ENCODE data around the gene ELK3.
A peak's percentile ranks its signal among the peaks of the same experiment; 100 is the strongest.

The ELK3 gene

DNA sequence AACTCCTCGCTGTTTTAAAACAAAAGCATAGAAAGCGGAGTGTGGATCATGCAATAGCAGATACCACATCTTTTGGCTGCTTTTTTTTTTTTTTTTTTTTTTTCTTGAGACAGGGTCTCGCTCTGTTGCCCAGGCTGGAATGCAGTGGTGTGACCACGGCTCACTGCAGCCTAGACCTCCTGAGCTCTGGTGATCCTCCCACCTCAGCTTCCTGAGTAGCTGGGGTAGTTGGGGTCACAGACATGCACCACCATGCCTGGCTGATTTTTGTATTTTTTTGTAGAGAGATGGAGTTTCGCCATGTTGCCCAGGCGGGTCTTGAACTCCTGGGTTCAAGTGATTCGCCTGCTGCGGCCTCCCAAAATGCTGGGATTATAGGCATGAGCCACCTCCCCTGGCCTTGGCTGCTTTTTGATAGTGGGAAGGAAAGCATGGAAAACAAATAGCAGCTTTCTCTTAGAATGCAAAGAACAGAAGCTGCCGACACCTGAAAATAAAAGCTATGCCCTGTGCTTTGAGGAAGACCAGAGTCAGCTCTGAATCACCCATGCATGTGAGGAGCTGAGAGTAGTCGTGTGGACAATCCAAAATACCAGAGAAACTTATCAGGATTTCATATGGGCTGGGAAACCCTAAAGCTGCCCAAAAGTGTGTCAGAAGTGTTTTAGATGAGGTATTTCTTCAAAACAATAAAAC, 3.6 kb upstream of the ELK3 start:
- DNase-seq, result peak; percentile 44

- DNase-seq, result no peak
Measured at GRCh38 chr12:96192926-96193573, 1.1 kb upstream of the ELK3 start.

- DNase-seq, result no peak
Measured at GRCh38 chr12:96194576-96194889, 358 bp downstream of the ELK3 start.

- DNase-seq, result peak; percentile 94
Measured at GRCh38 chr12:96194971-96195844, 1.0 kb downstream of the ELK3 start.

GRCh38 chr12:96195845-96196451, 1.8 kb downstream of the ELK3 start:
- peak; percentile 91 for DNase-seq

GRCh38 chr12:96196781-96197180, 2.6 kb downstream of the ELK3 start:
- peak; percentile 61 for DNase-seq

DNA sequence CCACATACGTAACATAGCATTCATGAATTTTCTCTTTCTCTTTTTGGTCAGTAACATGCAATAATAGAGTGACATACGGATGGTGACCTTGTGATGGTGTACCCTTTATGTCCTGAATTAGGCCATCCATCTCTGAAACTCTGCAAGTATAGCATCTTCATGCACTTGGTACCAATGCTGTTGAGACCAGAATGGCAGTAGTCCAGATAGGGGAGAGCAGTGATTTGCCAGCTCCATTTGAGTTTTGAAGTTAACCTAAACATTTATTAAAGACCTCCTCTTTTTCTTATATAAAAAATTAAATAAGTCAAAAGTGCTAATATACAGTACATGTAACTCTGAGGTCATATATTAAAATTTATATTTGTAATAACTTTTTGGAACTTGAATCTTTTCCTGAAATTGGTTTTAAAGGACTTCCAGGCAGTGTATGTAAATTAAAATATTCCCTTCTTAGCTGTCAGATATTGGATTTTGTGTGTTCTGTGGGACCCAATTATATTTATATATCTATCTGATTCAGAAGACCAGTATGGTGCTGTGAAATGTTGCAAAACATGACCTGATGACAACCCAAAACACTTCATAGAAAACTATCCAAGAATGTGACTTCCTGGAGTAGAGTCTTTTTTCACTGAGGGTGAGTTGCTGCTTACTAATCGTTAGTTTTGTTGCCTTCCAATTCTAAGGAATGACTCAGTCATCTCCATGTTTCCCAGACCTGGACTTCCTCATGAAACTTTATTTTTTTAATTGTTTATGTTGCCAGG, 3.5 kb downstream of the ELK3 start:
- peak; percentile 97 for DNase-seq

DNA sequence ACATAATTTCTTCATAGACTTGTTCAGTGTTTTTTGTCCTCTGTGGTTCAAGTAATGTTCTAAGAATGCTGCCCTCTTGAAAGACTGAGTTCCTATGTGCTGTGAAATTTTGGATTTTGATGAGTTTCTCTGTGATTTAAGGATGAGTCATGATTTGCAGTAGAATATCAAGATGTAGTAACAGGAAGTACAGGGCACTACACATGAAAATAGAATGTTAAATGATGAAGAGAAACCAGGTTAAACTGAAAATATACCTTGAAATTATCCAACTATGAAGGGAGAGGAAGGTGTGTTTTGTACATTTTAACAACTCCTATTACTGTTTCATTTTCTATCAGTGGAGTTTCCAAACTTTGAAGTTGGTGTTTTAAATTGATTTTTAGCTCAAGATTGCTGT, 4.8 kb downstream of the ELK3 start:
- DNase-seq, result peak; percentile 94

- DNase-seq, result no peak
Measured at GRCh38 chr12:96199464-96199863, 5.3 kb downstream of the ELK3 start.

GRCh38 chr12:96201272-96202227, 7.4 kb downstream of the ELK3 start:
- no peak for DNase-seq

DNA sequence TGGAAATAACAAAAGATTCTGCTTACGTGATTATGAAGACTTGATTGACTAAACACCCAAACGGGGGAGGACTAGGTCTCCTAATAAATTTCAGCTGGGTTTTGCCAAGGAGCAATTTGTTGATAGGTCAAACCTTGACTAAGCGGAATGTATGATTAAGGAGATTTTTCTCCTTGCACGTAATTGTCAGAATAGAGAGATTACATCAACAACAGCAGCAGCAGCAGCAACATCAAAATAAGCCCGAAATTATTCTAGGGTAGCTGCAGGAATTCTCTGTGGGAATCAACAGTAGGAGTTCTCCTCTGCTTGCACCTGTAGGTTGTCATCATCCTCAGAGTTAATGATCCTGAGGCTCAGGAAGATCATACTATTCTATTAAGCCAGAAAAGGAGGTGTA, 10.2 kb downstream of the ELK3 start:
- DNase-seq, result no peak

DNA sequence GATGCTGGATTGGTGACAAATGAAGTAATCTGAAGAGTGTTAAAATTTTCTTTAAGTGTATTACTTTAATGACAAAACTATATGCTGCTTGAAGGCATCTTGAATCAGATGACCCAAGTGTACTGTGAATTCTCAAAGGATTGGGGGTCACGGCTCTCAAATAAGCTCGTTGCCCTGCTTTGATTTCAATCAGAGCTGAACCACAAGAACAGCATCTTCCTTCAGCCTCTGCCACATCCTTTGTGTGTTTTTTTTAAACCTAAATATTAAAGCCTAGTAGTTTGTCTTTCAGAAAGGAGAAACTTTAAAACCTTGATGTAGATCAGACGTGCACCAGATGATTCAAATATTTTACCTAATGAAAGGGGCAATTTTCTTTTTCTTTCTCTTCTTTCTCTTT, 11.7 kb downstream of the ELK3 start:
- no peak for DNase-seq

- no peak for DNase-seq
Measured at GRCh38 chr12:96206936-96207662, 12.9 kb downstream of the ELK3 start.

DNA sequence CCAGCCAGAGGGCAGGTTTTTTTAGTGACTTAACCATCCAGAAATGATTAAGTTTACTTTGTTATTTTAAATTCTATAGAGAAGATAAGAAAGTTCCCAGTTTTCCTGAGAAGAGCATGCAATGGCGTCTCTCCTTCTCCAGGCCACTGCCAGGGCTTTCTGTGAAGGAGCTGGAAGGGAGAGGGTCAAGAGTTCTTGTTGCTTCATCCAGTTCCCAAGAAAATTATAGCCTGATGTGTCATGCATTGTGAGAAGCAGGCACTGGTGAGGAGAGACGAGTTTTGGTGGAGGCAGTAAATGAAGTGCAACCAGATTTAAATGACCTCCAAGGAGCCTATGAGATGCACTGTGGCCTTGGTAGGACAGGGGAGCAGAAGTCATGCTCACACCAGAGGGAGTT, 14.2 kb downstream of the ELK3 start:
- DNase-seq, result peak; percentile 77

GRCh38 chr12:96208801-96209549, 14.8 kb downstream of the ELK3 start:
- DNase-seq, result no peak

- no peak for DNase-seq
Measured at GRCh38 chr12:96210376-96211055, 16.3 kb downstream of the ELK3 start.

DNA sequence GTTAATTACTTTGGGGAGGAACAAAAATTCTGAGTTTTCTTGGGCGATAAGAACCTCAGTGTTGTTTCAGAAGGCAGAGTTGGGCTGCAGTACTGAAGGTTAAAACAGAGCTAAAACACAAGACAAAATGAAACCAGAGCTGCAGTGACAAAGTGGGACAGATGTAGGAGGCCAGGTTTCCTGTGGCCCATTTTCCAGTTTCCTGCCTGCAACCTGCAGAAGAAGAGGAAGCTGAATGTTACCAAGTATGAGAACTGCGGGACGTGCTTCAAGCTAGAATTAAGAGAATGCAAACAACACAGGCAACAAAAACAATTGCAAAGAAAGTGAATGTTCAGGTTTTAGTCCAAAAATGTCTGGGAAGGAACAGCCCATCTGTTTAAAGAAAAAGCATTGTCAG, 17.8 kb downstream of the ELK3 start:
- no peak for DNase-seq

- DNase-seq, result no peak
Measured at GRCh38 chr12:96212456-96213375, 18.5 kb downstream of the ELK3 start.
